ENCODE results near the gene ANTXRL. TPM values are rescaled to one million over a fixed set of nuclear protein-coding genes. Genes with fewer than 3 reads are reported as not detected.
A peak's percentile ranks its signal among the peaks of the same experiment; 100 is the strongest.
"Not testable (repeated sequence)": the region's sequence is repeated elsewhere in the genome, so short reads cannot be mapped to it uniquely, and the experiment has no call there.

The ANTXRL gene
- total RNA-seq, 4 donors from 2014 or later: not detected

GRCh38 chr10:46326066-46326465 lies 39.3 kb downstream of the ANTXRL start:
- WGBS, 2 donors: 45 to 67% methylated on average over 1 of the region's 1 CpG
- DNase-seq (ENCODE audit: low spot score in 2 of 2): no peak
- TF ChIP-seq POLR2A (IDR thresholded peaks at IDR 0.05): no peak
- TF ChIP-seq, protein P1, sequence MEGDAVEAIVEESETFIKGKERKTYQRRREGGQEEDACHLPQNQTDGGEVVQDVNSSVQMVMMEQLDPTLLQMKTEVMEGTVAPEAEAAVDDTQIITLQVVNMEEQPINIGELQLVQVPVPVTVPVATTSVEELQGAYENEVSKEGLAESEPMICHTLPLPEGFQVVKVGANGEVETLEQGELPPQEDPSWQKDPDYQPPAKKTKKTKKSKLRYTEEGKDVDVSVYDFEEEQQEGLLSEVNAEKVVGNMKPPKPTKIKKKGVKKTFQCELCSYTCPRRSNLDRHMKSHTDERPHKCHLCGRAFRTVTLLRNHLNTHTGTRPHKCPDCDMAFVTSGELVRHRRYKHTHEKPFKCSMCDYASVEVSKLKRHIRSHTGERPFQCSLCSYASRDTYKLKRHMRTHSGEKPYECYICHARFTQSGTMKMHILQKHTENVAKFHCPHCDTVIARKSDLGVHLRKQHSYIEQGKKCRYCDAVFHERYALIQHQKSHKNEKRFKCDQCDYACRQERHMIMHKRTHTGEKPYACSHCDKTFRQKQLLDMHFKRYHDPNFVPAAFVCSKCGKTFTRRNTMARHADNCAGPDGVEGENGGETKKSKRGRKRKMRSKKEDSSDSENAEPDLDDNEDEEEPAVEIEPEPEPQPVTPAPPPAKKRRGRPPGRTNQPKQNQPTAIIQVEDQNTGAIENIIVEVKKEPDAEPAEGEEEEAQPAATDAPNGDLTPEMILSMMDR (IDR thresholded peaks at IDR 0.05): no peak
- intact Hi-C loops (cut with DNase I; ENCODE audit: low total_unique reads): no loop called here
- no peak overlapping the region for H3K4me3 ChIP-seq (ENCODE audit: low read depth, poor library complexity, severe bottlenecking)

DNA sequence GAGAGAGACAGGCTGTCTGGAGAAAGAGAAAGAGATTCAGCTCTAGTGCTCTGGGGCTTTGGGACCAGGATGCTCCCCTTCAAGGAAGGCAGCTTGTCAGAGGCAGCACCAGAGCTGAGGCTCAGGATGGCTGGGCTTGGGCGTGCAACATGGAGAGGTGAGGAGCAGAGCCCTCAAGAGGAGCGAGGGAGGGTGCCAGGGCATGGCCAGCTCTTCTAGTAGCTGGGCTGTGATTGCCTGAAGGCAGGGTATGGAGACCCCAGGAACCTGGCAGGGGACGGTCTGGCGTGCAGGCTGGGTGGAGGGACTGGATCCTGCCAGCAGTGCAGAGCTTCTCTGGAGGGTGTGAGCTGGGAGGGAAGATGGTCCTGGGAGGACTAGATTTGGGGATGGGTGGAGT lies 40.2 kb downstream of the ANTXRL start:
- no peak overlapping the region for H3K4me3 ChIP-seq (ENCODE audit: low read depth, poor library complexity, severe bottlenecking)
- TF ChIP-seq POLR2A (IDR thresholded peaks at IDR 0.05): no peak
- TF ChIP-seq, protein P1 (IDR thresholded peaks at IDR 0.05): no peak
- intact Hi-C loops (cut with DNase I; ENCODE audit: low total_unique reads): no loop called here
- 86 to 88% methylated on average over 4 of the region's 4 CpGs for WGBS, 2 donors
- DNase-seq (ENCODE audit: low spot score in 2 of 2): no peak

GRCh38 chr10:46327685-46328084 lies 40.9 kb downstream of the ANTXRL start:
- H3K4me3 ChIP-seq (ENCODE audit: low read depth, poor library complexity, severe bottlenecking): no peak overlapping the region
- intact Hi-C loops (cut with DNase I; ENCODE audit: low total_unique reads): no loop called here
- no peak for TF ChIP-seq POLR2A (IDR thresholded peaks at IDR 0.05)
- TF ChIP-seq, protein P1 (IDR thresholded peaks at IDR 0.05): no peak
- no peak for DNase-seq (ENCODE audit: low spot score in 2 of 2)
- 84 to 87% methylated on average over 4 to 5 of the region's 5 CpGs for WGBS, 2 donors

GRCh38 chr10:46328853-46329689 lies 42.3 kb downstream of the ANTXRL start:
- intact Hi-C loops (cut with DNase I; ENCODE audit: low total_unique reads): no loop called here

DNA sequence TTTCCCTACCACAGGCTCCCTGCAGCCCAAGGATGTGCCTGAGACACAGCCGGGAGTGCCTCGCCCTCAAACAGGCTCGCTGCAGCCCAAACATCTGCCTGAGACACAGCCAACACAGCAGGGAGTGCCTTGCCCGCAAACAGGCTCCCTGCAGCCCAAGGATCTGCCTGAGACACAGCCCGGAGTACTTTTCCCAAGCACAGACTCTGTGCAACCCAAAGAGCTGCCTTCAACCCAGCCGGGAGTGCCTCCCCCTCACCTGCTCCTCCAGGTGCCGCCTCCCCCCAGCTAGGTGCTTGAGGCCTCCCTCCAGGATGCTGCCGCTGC lies 42.9 kb downstream of the ANTXRL start:
- no peak overlapping the region for H3K4me3 ChIP-seq (ENCODE audit: low read depth, poor library complexity, severe bottlenecking)
- no peak for TF ChIP-seq POLR2A (IDR thresholded peaks at IDR 0.05)
- TF ChIP-seq, protein P1 (IDR thresholded peaks at IDR 0.05): no peak
- peak in 1 of 2 donors; percentile 77 for DNase-seq (ENCODE audit: low spot score in 2 of 2)
- intact Hi-C loops (cut with DNase I; ENCODE audit: low total_unique reads): no loop called here
- 33 to 52% methylated on average over 4 to 5 of the region's 8 CpGs for WGBS, 2 donors

More at GRCh38 chr10:46328853-46329689, 42.3 kb downstream of the ANTXRL start:
- no peak for TF ChIP-seq POLR2A (IDR thresholded peaks at IDR 0.05)
- DNase-seq (ENCODE audit: low spot score in 2 of 2): no peak
- no peak overlapping the region for H3K4me3 ChIP-seq (ENCODE audit: low read depth, poor library complexity, severe bottlenecking)
- WGBS, 2 donors: 69 to 74% methylated on average over 9 of the region's 9 CpGs

DNA sequence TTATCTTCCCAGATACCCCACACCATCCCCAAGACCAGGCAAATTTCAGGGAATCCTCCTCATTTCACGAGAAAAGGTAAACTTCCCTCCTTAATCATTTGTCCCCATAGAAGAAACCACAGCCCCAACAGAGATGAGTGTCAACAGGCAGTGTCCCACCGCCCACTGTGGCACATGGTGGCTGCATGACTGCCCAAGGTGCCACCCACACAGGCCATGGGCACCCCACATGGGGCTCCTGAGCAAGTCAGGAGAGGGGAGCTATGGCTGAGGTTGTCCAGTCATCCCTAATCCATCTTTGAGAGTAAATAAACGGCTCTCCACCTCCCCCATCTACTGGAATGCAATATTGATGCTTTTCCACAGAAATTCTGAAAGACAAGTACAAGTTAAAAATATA lies 44.1 kb downstream of the ANTXRL start:
- DNase-seq (ENCODE audit: low spot score in 2 of 2): no peak
- TF ChIP-seq, protein P1 (IDR thresholded peaks at IDR 0.05): no peak
- TF ChIP-seq POLR2A (IDR thresholded peaks at IDR 0.05): no peak
- H3K4me3 ChIP-seq (ENCODE audit: low read depth, poor library complexity, severe bottlenecking): no peak overlapping the region
- intact Hi-C loops (cut with DNase I; ENCODE audit: low total_unique reads): no loop called here
- whole genome bisulfite sequencing, 2 donors: 88 to 93% methylated on average over 3 of the region's 3 CpGs

- DNase-seq (ENCODE audit: low spot score in 2 of 2); intact Hi-C loops (cut with DNase I; ENCODE audit: low total_unique reads); H3K4me3 ChIP-seq (ENCODE audit: low read depth, poor library complexity, severe bottlenecking): not testable (repeated sequence)
- 84% methylated on average over 4 of the region's 4 CpGs; no CpG with 5 or more reads in 1 of the 2 donors for WGBS, 2 donors
These were observed 78.7 kb downstream of the ANTXRL start for GRCh38 chr10:46365484-46365883.

GRCh38 chr10:46367209-46367608 lies 80.4 kb downstream of the ANTXRL start:
- H3K4me3 ChIP-seq (ENCODE audit: low read depth, poor library complexity, severe bottlenecking); intact Hi-C loops (cut with DNase I; ENCODE audit: low total_unique reads); DNase-seq (ENCODE audit: low spot score in 2 of 2): not testable (repeated sequence)
- 83 to 94% methylated on average over 1 to 2 of the region's 5 CpGs for WGBS, 2 donors

GRCh38 chr10:46367666-46368240 lies 81.0 kb downstream of the ANTXRL start:
- intact Hi-C loops (cut with DNase I; ENCODE audit: low total_unique reads); H3K4me3 ChIP-seq (ENCODE audit: low read depth, poor library complexity, severe bottlenecking): not testable (repeated sequence)
- WGBS, 2 donors: 84% methylated on average over 3 of the region's 8 CpGs; no CpG with 5 or more reads in 1 of the 2 donors
- peak in 1 of 2 donors; percentile 78 for DNase-seq (ENCODE audit: low spot score in 2 of 2)

Measured in lower leg skin (tissue), 4 donors.